Memory B cell (primary cell): ENCODE results near the gene ANKHD1.

Experiments
- ATAC-seq: fragments of 150-1000 bp; cut with Tn5 transposase; 2 replicates; pipeline ENCODE4 v1.10.0; 2021; ENCODE audit warnings: low read depth, mild to moderate bottlenecking, moderate library complexity
- DNase-seq, 2 donors: peaks; one replicate each; pipeline ENCODE4 v3.0.0; 2022; ENCODE audit warnings: low spot score in 2 of 2
- H3K27ac Mint-ChIP-seq: one replicate; pipeline ENCODE4 v1.8.0; 2022; ENCODE audit warnings: mild to moderate bottlenecking, moderate library complexity, mixed read lengths
- H3K27me3 Mint-ChIP-seq: one replicate; pipeline ENCODE4 v1.8.0; 2022; ENCODE audit warnings: mixed read lengths
- H3K36me3 Mint-ChIP-seq: one replicate; pipeline ENCODE4 v1.8.0; 2022; ENCODE audit warnings: mild to moderate bottlenecking, mixed read lengths
- H3K4me1 Mint-ChIP-seq: one replicate; pipeline ENCODE4 v1.8.0; 2022; ENCODE audit warnings: mixed read lengths
- H3K4me3 Mint-ChIP-seq: one replicate; pipeline ENCODE4 v1.8.0; 2022; ENCODE audit warnings: mild to moderate bottlenecking, moderate library complexity, mixed read lengths
- H3K9me3 Mint-ChIP-seq: one replicate; pipeline ENCODE4 v1.8.0; 2022; ENCODE audit warnings: mixed read lengths

Gene ANKHD1

GRCh38 chr5:140498591-140498990 is 97.0 kb downstream of the ANKHD1 start:
- Mint-ChIP-seq H3K4me1 (no peaks in the 10 kb centered on the region), H3K4me3 (no peak overlapping the region), H3K27ac (no peak overlapping the region), H3K27me3 (no peaks in the 10 kb centered on the region), H3K9me3 (no peaks in the 10 kb centered on the region), H3K36me3 (peaks cover 13% of the 10 kb centered on the region)
- no peak for DNase-seq
- no peak for ATAC-seq

DNA sequence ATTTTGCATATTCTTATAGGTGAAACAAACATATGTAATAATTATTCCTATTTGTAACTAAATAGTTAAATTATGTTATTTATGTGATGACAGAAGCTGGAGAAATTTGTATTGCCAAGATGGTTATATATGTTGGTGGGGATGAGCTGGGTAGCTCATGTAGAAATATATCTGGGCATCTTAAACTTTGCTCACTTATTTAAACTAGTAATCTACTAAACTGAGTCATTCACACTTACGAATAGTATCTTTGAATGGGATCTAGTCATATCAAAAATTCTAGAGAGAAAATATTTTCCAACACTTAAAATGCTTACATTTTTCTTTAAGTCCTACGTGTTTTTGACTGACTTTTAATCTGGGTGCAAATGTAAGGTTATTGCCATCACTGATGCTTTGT is 101.2 kb downstream of the ANKHD1 start:
- H3K27me3 Mint-ChIP-seq = no peaks in the 10 kb centered on the region
- ATAC-seq (no peak), DNase-seq (no peak)
- H3K27ac Mint-ChIP-seq = no peak overlapping the region
- H3K36me3 Mint-ChIP-seq = peaks cover 13% of the 10 kb centered on the region
- H3K4me3 Mint-ChIP-seq = no peak overlapping the region
- no peaks in the 10 kb centered on the region for H3K4me1 Mint-ChIP-seq
- no peaks in the 10 kb centered on the region for H3K9me3 Mint-ChIP-seq

GRCh38 chr5:140509898-140510297 is 108.3 kb downstream of the ANKHD1 start:
- ATAC-seq (no peak), DNase-seq (no peak)
- Mint-ChIP-seq H3K27me3 (no peaks in the 10 kb centered on the region), H3K27ac (no peak overlapping the region), H3K9me3 (no peaks in the 10 kb centered on the region), H3K4me1 (no peaks in the 10 kb centered on the region), H3K4me3 (no peak overlapping the region), H3K36me3 (peaks cover 27% of the 10 kb centered on the region)

- Mint-ChIP-seq H3K36me3 (peaks cover 21% of the 10 kb centered on the region), H3K9me3 (no peaks in the 10 kb centered on the region), H3K4me1 (no peaks in the 10 kb centered on the region), H3K27me3 (no peaks in the 10 kb centered on the region), H3K27ac (no peak overlapping the region), H3K4me3 (no peak overlapping the region)
- no peak for DNase-seq
- no peak for ATAC-seq
Observed at GRCh38 chr5:140513124-140513523, 111.5 kb downstream of the ANKHD1 start.

- H3K27ac Mint-ChIP-seq = peak overlapping the region; percentile 39
- no peaks in the 10 kb centered on the region for H3K27me3 Mint-ChIP-seq
- ATAC-seq = no peak
- no peak for DNase-seq
- peaks cover 27% of the 10 kb centered on the region for H3K36me3 Mint-ChIP-seq
- peaks cover 3% of the 10 kb centered on the region for H3K4me1 Mint-ChIP-seq
- no peaks in the 10 kb centered on the region for H3K9me3 Mint-ChIP-seq
- no peak overlapping the region for H3K4me3 Mint-ChIP-seq
Observed at GRCh38 chr5:140524003-140524402, 122.4 kb downstream of the ANKHD1 start.

- H3K27me3 Mint-ChIP-seq = no peaks in the 10 kb centered on the region
- H3K27ac Mint-ChIP-seq = no peak overlapping the region
- DNase-seq (no peak), ATAC-seq (no peak)
- peaks cover 26% of the 10 kb centered on the region for H3K36me3 Mint-ChIP-seq
- no peaks in the 10 kb centered on the region for H3K4me1 Mint-ChIP-seq
- no peaks in the 10 kb centered on the region for H3K9me3 Mint-ChIP-seq
- H3K4me3 Mint-ChIP-seq = no peak overlapping the region
Observed at GRCh38 chr5:140540227-140540626, 138.6 kb downstream of the ANKHD1 start.

GRCh38 chr5:140542972-140543371 is 141.3 kb downstream of the ANKHD1 start:
- H3K9me3 Mint-ChIP-seq = no peaks in the 10 kb centered on the region
- DNase-seq (no peak), ATAC-seq (no peak)
- H3K27ac Mint-ChIP-seq = no peak overlapping the region
- no peaks in the 10 kb centered on the region for H3K27me3 Mint-ChIP-seq
- peaks cover 26% of the 10 kb centered on the region for H3K36me3 Mint-ChIP-seq
- H3K4me1 Mint-ChIP-seq = peaks cover 5% of the 10 kb centered on the region
- H3K4me3 Mint-ChIP-seq = no peak overlapping the region

DNA sequence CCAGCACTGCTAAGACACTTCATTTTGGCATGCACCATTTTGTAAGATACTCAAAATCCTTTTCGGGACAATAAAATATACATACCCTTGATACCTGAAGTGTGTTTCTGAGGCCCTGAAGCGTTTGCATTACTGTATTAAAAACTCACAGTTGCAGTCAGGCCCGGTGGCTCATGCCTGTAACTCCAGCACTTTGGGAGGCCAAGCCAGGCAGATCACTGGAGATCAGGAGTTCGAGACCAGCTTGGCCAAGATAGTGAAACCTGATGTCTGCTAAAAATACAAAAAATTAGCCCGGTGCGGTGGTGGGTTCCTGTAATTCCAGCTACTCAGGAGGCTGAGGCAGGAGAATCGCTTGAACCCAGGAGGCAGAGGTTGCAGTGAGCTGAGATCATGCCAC is 143.4 kb downstream of the ANKHD1 start:
- peaks cover 21% of the 10 kb centered on the region for H3K36me3 Mint-ChIP-seq
- H3K4me1 Mint-ChIP-seq = peaks cover 14% of the 10 kb centered on the region
- no peak overlapping the region for H3K4me3 Mint-ChIP-seq
- ATAC-seq = no peak
- peak overlapping the region; percentile 24 for H3K27ac Mint-ChIP-seq
- H3K9me3 Mint-ChIP-seq = no peaks in the 10 kb centered on the region
- DNase-seq = no peak
- no peaks in the 10 kb centered on the region for H3K27me3 Mint-ChIP-seq

GRCh38 chr5:140545606-140546005 is 144.0 kb downstream of the ANKHD1 start:
- Mint-ChIP-seq H3K27me3 (no peaks in the 10 kb centered on the region), H3K36me3 (peaks cover 23% of the 10 kb centered on the region), H3K9me3 (no peaks in the 10 kb centered on the region), H3K4me3 (no peak overlapping the region), H3K27ac (no peak overlapping the region), H3K4me1 (peaks cover 15% of the 10 kb centered on the region)
- no peak for ATAC-seq
- DNase-seq = no peak

DNA sequence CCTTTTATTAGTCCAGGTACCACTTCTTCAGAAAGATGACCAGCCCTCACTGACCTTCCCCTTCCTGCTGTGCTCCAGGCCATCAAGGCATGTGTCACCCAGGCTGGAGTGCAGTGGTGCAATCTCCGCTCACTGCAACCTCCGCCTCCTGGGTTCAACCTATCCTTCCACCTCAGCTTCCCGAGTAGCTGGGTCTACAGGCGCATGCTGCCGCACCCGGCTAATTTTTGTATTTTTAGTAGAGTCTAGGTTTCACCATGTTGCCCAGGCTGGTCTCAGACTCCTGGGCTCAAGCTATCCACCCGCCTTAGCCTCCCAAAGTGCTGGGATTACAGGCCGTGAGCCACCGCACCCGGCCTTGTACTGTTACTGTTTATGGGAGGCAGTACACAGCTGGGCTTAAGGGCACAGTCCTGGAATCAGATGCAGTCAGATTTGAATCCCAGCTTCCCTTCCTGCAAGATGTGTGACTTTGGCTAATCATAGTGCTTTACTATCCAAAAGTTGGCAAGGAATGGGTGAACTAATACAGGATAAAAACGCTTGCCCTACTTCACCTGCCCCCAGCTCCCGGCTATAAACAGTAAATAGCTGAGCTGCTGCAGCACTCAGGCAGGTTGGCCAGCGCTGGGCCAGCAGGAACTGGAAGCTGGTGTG is 145.3 kb downstream of the ANKHD1 start:
- Mint-ChIP-seq H3K4me3 (peak overlapping the region; percentile 84), H3K4me1 (peaks cover 15% of the 10 kb centered on the region), H3K36me3 (peaks cover 22% of the 10 kb centered on the region), H3K9me3 (no peaks in the 10 kb centered on the region), H3K27me3 (no peaks in the 10 kb centered on the region), H3K27ac (peak overlapping the region; percentile 94)
- DNase-seq (no peak), ATAC-seq (no peak)

GRCh38 chr5:140547508-140548299 is 146.1 kb downstream of the ANKHD1 start, which contains the start of gene EIF4EBP3:
Gene EIF4EBP3 (plus strand): TSS chr5:140547662. CDS start chr5:140547738, 76 bp downstream.
- Mint-ChIP-seq H3K27me3 (no peaks in the 10 kb centered on the region), H3K4me1 (peaks cover 15% of the 10 kb centered on the region), H3K36me3 (peaks cover 18% of the 10 kb centered on the region), H3K4me3 (peak within 1 kb of the TSS; percentile 84), H3K27ac (peak within 1 kb of the TSS; percentile 94), H3K9me3 (no peaks in the 10 kb centered on the region)
- DNase-seq = peak; percentile 79
- ATAC-seq = peak; percentile 99

GRCh38 chr5:140548300-140548688 is 146.7 kb downstream of the ANKHD1 start:
- no peaks in the 10 kb centered on the region for H3K27me3 Mint-ChIP-seq
- peak overlapping the region; percentile 94 for H3K27ac Mint-ChIP-seq
- H3K36me3 Mint-ChIP-seq = peaks cover 21% of the 10 kb centered on the region
- no peak for DNase-seq
- H3K4me1 Mint-ChIP-seq = peaks cover 19% of the 10 kb centered on the region
- no peak for ATAC-seq
- H3K9me3 Mint-ChIP-seq = no peaks in the 10 kb centered on the region
- peak overlapping the region; percentile 84 for H3K4me3 Mint-ChIP-seq

DNA sequence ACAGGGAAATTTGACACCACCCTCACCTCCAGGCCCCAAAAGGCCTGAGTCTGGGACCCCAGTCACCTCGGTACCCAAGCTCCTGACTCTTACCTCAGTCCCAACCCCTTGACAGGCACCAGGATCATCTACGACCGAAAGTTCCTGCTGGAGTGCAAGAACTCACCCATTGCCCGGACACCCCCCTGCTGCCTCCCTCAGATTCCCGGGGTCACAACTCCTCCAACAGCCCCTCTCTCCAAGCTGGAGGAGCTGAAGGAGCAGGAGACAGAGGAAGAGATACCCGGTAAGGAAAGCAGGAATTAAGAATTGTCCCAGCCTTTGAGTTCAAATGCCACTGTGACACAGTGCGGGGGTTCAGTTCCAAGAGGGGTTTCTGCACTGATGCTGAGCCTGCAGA is 147.2 kb downstream of the ANKHD1 start:
- no peak for ATAC-seq
- peaks cover 24% of the 10 kb centered on the region for H3K4me1 Mint-ChIP-seq
- H3K9me3 Mint-ChIP-seq = no peaks in the 10 kb centered on the region
- no peak for DNase-seq
- peak overlapping the region; percentile 84 for H3K4me3 Mint-ChIP-seq
- peak overlapping the region; percentile 94 for H3K27ac Mint-ChIP-seq
- H3K27me3 Mint-ChIP-seq = no peaks in the 10 kb centered on the region
- peaks cover 21% of the 10 kb centered on the region for H3K36me3 Mint-ChIP-seq

DNA sequence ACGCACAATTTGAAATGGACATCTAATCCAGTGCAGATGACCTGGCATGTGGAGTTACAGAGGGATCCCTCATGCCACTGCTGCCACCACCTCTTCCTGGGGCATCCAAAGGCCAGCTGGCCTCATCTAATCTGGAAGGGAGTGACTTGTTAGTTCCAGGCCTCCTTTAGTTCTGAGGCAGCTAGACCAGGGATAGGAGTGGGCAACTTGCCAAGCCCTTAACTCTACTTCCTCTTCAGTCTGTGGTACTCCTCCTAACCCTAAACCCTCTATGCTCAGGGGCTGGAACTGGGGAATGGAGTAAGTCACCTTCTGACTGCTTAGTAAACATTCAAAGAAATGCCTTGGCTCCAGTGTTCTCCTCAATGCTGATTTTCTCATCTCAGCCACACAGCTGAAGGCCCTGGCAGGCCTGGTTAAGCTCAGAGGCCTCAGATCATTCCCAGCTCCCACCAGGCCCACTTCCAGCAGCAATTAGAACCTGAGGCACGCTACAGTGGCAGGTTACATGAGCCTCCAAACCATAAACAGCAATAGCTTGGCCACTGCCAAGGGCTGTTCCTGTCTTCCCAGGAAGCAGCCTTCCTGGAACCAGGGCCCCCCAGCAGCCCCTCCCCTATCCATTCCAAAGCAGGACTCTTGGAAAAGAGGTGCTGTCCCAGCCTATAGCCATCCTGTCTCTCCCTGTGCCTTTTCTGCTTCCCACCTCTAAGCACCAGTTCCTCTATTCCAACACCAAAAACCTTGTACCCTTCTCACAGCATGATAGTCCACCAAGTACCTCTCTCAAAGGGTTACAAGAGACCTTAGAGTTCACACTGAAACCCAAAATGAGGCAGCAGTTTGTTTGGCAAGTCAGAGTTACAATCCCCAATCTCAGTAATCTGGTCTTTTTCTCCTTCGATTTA is 147.9 kb downstream of the ANKHD1 start:
- no peaks in the 10 kb centered on the region for H3K9me3 Mint-ChIP-seq
- DNase-seq (no peak), ATAC-seq (no peak)
- peaks cover 23% of the 10 kb centered on the region for H3K36me3 Mint-ChIP-seq
- H3K27ac Mint-ChIP-seq = peak overlapping the region; percentile 94
- no peaks in the 10 kb centered on the region for H3K27me3 Mint-ChIP-seq
- H3K4me3 Mint-ChIP-seq = peak overlapping the region; percentile 54
- H3K4me1 Mint-ChIP-seq = peaks cover 30% of the 10 kb centered on the region
